Activated CD8-positive, alpha-beta memory T cell treated with anti-CD3 and anti-CD28 coated beads for 1 hour (primary cell): ENCODE results near the gene NUDT5.
A peak's percentile ranks its signal among the peaks of the same experiment; 100 is the strongest.
"Not testable (repeated sequence)": the region's sequence is repeated elsewhere in the genome, so short reads cannot be mapped to it uniquely, and the experiment has no call there.

Source experiments
- DNase-seq, 2 donors: peaks; one replicate each; pipeline ENCODE4 v3.0.0-alpha.2; 2020; ENCODE audit warnings: low read depth in 1 of 2; ENCODE audit errors: extremely low read depth in 1 of 2

NUDT5 gene

GRCh38 chr10:12207114-12207513 lies 11.4 kb upstream of the NUDT5 start:
- no peak for DNase-seq

DNA sequence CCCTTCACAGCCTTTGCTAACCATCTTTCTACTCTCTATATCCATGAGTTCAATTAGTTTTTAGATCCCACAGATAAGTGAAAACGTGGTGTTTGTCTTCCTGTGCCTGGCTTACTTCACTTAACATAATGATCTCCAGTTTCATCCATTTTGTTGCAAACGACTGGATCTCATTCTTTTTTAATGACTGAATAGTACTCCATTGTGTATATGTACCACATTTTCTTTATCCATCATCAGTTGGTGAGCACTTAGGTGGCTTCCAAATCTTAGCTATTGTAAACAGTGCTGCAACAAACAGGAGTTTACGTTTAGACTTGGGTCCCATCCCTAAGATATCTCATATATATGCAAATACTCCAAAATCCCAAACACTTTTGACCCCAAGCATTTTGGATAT lies 9.4 kb upstream of the NUDT5 start:
- DNase-seq, result no peak

GRCh38 chr10:12202226-12202625 lies 6.5 kb upstream of the NUDT5 start:
- DNase-seq, result no peak

DNA sequence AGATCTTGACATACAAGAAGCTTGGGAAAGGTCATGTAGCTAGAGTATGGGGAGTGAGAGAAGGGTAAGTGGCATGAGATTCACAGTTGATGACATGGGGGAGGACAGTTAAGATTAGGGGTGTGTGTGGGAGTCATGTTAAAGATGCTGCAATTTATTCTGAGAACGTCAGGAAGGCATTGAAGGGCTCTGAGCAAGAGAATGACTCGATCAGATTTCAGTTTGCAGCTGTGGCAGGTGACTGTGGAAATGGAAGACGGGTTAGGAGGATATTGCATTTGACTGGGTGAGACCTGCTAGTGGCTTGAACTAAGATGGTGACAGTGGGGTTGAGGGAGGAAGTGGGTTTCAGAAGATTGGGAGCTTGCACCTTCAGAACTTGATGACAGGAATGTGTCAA lies 5.9 kb upstream of the NUDT5 start:
- DNase-seq, result no peak

GRCh38 chr10:12200850-12201249 lies 5.2 kb upstream of the NUDT5 start:
- no peak for DNase-seq

DNA sequence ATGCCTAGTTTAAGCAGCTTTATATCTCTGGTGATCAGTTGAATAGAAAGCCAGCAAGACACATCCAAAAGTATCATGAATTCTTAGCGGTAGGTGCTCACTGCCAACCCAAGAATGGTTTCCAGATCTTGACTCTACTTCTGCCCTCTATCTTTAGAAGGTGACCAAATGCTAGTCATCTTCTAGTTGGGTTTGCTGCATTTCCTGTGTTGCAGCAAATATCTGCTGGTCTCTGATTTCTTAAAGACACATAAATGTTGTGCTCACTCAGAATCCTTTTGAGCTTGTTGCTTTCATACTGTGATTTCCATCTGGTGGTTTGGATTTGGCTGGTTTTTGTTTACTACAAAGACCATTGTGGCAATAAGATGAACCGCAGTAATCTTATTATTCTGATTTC lies 2.5 kb upstream of the NUDT5 start:
- no peak for DNase-seq

GRCh38 chr10:12196531-12197211 lies 980 bp upstream of the NUDT5 start:
- no peak for DNase-seq

GRCh38 chr10:12195281-12195602 lies 449 bp downstream of the NUDT5 start:
- no peak for DNase-seq

GRCh38 chr10:12194752-12195271 lies 879 bp downstream of the NUDT5 start:
- DNase-seq, result no peak

- DNase-seq, result no peak
Measured at GRCh38 chr10:12193193-12193592, 2.5 kb downstream of the NUDT5 start.

DNA sequence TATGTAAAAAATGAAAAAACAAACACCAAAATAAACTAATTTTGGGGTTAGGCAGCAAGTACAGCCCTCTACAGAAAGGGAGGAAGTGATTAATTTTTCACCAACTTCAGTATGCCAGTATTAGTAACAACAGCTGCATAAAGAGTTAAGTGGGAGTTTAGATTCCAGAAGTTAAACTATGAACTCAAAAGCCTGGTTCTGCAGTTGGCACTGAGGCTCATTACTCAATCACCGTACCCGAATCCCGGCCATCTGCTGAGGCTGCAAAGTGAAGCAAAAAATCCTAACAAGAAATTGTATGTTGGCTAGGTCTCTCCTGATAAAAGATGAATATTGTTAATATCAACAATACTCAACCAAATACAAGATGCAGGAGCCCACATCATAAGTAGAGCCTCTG lies 4.0 kb downstream of the NUDT5 start:
- DNase-seq, result no peak

DNA sequence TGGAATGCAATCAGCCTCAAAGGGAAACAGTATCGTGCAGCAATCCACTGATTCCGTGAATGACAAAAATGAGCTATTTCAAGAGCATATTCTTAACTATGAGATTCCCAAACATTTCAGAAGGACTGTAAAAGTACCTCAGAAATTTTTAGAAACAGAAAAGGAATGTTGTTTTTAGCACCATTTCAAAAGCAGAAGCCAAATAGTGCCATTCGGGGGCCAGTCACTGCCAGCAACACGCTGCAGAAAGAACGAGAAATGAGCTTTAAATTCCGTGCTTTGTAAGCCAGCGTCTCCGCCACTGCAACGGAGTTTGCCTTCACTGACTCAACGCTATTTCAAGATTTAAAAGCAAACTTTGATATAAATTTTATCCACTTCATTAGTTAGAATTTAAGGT lies 6.3 kb downstream of the NUDT5 start:
- DNase-seq, result no peak

GRCh38 chr10:12188656-12189055 lies 7.0 kb downstream of the NUDT5 start:
- no peak for DNase-seq

GRCh38 chr10:12187321-12187905 lies 8.3 kb downstream of the NUDT5 start:
- no peak for DNase-seq

DNA sequence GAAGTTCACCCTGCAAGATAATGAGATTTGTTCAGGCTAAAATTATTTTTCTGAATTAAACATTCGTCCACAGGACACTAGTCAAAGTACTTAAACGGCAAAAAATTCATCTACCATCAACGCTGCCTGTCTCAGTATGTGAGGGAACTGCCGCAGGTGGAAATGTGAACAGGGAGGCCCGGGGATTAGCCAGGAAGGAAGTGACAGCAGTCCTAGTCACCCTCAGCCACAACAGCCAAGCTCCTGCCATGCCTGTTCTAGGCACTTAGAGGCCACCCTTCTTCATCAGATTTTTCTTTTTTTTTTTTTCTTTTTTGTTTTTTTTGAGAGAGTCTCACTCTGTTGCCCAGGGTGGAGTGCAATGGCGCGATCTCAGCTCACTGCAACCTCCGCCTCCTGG lies 9.4 kb downstream of the NUDT5 start:
- no peak for DNase-seq

DNA sequence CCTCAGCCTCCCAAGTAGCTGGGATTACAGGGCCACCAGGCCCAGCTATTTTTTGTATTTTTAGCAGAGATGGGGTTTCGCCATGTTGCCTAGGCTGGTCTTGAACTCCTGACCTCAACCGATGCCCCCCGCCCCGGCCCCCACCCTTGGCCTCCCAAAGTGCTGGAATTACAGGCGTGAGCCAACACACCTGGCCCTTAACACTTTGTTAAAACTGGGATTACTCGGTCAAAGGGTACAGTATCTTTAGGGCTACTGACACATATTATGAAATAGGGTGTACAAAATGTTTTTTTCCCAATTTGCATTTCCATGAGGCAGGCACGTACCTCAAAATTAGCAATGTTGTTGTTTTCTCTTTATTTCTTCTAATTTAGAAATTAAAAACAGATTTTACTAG lies 11.5 kb downstream of the NUDT5 start:
- DNase-seq, result no peak

DNA sequence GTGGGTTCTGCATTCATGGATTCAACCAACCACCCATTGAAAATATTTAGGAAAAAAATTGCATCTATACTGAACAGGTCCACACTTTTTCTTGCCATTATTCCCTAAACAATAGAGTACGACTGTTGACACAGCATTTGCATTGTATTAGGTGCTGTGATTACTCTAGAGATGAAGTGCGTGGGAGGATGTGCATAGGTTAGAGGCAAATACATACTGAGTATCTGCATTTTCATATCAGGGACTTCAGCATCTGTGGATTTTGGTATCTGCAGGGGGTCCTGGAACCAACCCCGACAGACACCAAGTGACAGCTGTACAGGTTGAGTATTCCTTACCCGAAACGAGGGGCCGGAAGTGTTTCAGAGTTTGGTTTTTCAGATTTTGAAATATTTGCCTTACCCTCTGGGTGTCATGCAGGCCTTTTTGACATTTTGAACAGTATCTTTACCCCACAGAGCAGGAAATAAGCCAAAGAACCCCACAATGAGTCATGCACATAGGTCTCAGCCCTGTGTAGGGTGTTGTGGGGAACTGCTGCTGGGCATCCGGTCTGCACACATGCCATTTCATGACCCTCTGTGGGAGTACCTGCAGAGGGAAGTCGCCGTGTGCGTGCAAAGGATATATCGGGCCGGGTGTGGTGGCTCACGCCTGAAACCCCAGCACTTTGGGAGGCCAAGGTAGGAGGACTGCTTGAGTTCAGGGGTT lies 14.5 kb downstream of the NUDT5 start:
- peak; percentile 19 to 37 for DNase-seq

- DNase-seq, result no peak
Measured at GRCh38 chr10:12180221-12180974, 15.3 kb downstream of the NUDT5 start.

- DNase-seq, result no peak
Measured at GRCh38 chr10:12179606-12180170, 16.0 kb downstream of the NUDT5 start.

GRCh38 chr10:12177642-12178041 lies 18.0 kb downstream of the NUDT5 start:
- no peak for DNase-seq

GRCh38 chr10:12171512-12171911 lies 24.2 kb downstream of the NUDT5 start:
- not testable (repeated sequence) for DNase-seq
